Ectodermal cell (in vitro differentiated cells): ENCODE measurements around the gene KSR1.

ENCODE experiments used
- H3K27ac ChIP-seq: 2 replicates; pipeline ENCODE4 v1.7.0; 2013; ENCODE audit warnings: mild to moderate bottlenecking, low read depth, low read length; ENCODE audit not compliant: insufficient read depth, poor library complexity, severe bottlenecking
- H3K27me3 ChIP-seq: 2 replicates; pipeline ENCODE4 v1.7.0; 2013; ENCODE audit warnings: mild to moderate bottlenecking, low read length; ENCODE audit not compliant: insufficient read depth, control insufficient read depth, poor library complexity, severe bottlenecking
- H3K36me3 ChIP-seq: one replicate; pipeline ENCODE4 v1.7.0; 2013; ENCODE audit warnings: low read length; ENCODE audit not compliant: control insufficient read depth, insufficient read depth
- H3K4me1 ChIP-seq: one replicate; pipeline ENCODE4 v1.7.0; 2013; ENCODE audit warnings: low read length; ENCODE audit not compliant: control insufficient read depth, insufficient read depth
- H3K4me3 ChIP-seq: 2 replicates; pipeline ENCODE4 v1.7.0; 2013; ENCODE audit warnings: low read depth, low read length, control low read depth; ENCODE audit not compliant: insufficient read depth
- H3K9me3 ChIP-seq: 2 replicates; pipeline ENCODE4 v1.7.0; 2013; ENCODE audit warnings: mild to moderate bottlenecking, low read length, moderate library complexity; ENCODE audit not compliant: control insufficient read depth
- WGBS, 2 experiments: methylation state at CpG; one replicate each; pipeline ENCODE4 v1.1.7; 2013; ENCODE audit warnings: missing lambda C conversion rate in 2 of 2; 5-methylcytosine and 5-hydroxymethylcytosine counted together

KSR1 gene

GRCh38 chr17:27585153-27585681, 129.0 kb downstream of the KSR1 start:
- no peak overlapping the region for H3K4me3 ChIP-seq
- no peaks in the 10 kb centered on the region for H3K36me3 ChIP-seq
- no peaks in the 10 kb centered on the region for H3K4me1 ChIP-seq
- no peaks in the 10 kb centered on the region for H3K9me3 ChIP-seq
- WGBS, 2 experiments, result 92 to 95% methylated on average over 9 of the region's 9 CpGs
- no peak overlapping the region for H3K27ac ChIP-seq
- no peaks in the 10 kb centered on the region for H3K27me3 ChIP-seq

- Histone ChIP-seq H3K27ac (no peak overlapping the region), H3K4me3 (no peak overlapping the region), H3K36me3 (no peaks in the 10 kb centered on the region), H3K9me3 (no peaks in the 10 kb centered on the region), H3K4me1 (no peaks in the 10 kb centered on the region), H3K27me3 (no peaks in the 10 kb centered on the region)
- WGBS, 2 experiments, result 89 to 94% methylated on average over 5 of the region's 5 CpGs
These were observed 129.5 kb downstream of the KSR1 start for GRCh38 chr17:27585792-27586191.

GRCh38 chr17:27586203-27586721, 130.0 kb downstream of the KSR1 start:
- WGBS, 2 experiments, result 89 to 90% methylated on average over 8 of the region's 8 CpGs
- no peak overlapping the region for H3K4me3 ChIP-seq
- no peaks in the 10 kb centered on the region for H3K36me3 ChIP-seq
- H3K4me1 ChIP-seq, result no peaks in the 10 kb centered on the region
- no peaks in the 10 kb centered on the region for H3K9me3 ChIP-seq
- H3K27me3 ChIP-seq, result no peaks in the 10 kb centered on the region
- no peak overlapping the region for H3K27ac ChIP-seq

- Histone ChIP-seq H3K9me3 (no peaks in the 10 kb centered on the region), H3K4me3 (no peak overlapping the region), H3K27me3 (no peaks in the 10 kb centered on the region), H3K27ac (no peak overlapping the region), H3K36me3 (no peaks in the 10 kb centered on the region), H3K4me1 (no peaks in the 10 kb centered on the region)
- 94 to 95% methylated on average over 15 of the region's 15 CpGs for WGBS, 2 experiments
These were observed 132.1 kb downstream of the KSR1 start for GRCh38 chr17:27588354-27588753.

GRCh38 chr17:27590864-27591263, 134.6 kb downstream of the KSR1 start:
- H3K4me1 ChIP-seq, result no peaks in the 10 kb centered on the region
- H3K4me3 ChIP-seq, result no peak overlapping the region
- no peak overlapping the region for H3K27ac ChIP-seq
- H3K9me3 ChIP-seq, result no peaks in the 10 kb centered on the region
- no peaks in the 10 kb centered on the region for H3K27me3 ChIP-seq
- WGBS, 2 experiments, result 93 to 99% methylated on average over 3 of the region's 3 CpGs
- no peaks in the 10 kb centered on the region for H3K36me3 ChIP-seq

DNA sequence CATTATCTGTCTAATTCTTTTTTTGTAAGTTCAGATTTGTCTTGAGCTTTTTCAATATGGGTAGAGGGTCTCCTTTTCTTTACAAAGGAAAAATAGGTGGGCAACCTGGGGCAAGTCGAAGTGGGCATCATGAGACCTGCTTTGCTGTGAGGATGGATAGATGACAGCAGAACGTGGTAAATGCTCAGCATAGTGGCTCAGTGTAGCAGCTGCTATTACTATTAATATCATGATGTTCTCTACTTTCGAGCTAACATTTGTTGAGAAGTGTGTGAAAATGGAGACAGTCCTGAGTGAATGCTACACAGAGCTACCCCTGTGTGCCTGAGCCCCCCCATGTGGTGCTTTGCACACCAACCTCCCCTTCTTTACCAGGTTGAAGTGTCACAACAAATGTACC, 135.7 kb downstream of the KSR1 start:
- Histone ChIP-seq H3K27me3 (no peaks in the 10 kb centered on the region), H3K27ac (no peak overlapping the region), H3K4me1 (no peaks in the 10 kb centered on the region), H3K9me3 (no peaks in the 10 kb centered on the region), H3K36me3 (no peaks in the 10 kb centered on the region), H3K4me3 (no peak overlapping the region)
- 93 to 95% methylated on average over 2 to 3 of the region's 3 CpGs for WGBS, 2 experiments

DNA sequence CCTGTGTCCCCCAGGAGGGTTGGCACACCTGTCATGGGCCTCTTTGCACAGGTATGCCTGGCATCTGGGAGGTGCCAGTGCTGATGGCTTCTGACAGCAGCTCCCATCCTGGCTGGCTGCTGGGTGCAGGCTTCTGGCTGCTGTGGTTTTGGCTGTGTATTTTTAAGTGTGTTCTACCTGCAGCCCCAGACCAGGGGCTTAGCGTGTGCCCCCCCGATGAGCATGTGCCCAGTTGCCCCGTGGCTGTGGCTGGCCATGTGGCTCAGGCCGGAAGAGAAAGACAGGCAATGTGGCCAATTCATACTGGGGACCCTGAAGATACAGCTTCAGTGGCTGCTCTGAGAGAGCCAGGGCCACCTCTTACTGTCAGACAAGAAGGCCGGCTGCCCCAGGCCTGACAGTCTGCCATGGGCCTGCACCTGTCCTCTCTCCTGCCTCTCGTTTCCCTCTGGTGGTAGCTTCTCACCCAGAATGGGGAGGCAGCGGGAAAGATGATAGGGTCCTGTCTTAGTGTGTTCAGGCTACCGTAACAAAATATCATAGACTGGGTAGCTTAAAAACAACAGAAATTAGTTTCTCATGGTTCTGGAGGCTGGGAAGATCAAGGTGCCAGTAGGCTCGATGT, 137.1 kb downstream of the KSR1 start:
- H3K36me3 ChIP-seq, result no peaks in the 10 kb centered on the region
- no peaks in the 10 kb centered on the region for H3K4me1 ChIP-seq
- 92 to 94% methylated on average over 9 of the region's 9 CpGs for WGBS, 2 experiments
- H3K4me3 ChIP-seq, result no peak overlapping the region
- H3K9me3 ChIP-seq, result no peaks in the 10 kb centered on the region
- no peak overlapping the region for H3K27ac ChIP-seq
- H3K27me3 ChIP-seq, result no peaks in the 10 kb centered on the region

- Histone ChIP-seq H3K27ac (no peak overlapping the region), H3K27me3 (no peaks in the 10 kb centered on the region), H3K4me1 (no peaks in the 10 kb centered on the region), H3K4me3 (no peak overlapping the region), H3K9me3 (no peaks in the 10 kb centered on the region), H3K36me3 (no peaks in the 10 kb centered on the region)
- 91 to 95% methylated on average over 3 of the region's 3 CpGs for WGBS, 2 experiments
These were observed 137.6 kb downstream of the KSR1 start for GRCh38 chr17:27593857-27594255.

GRCh38 chr17:27595208-27595607, 139.0 kb downstream of the KSR1 start:
- no peak overlapping the region for H3K4me3 ChIP-seq
- WGBS, 2 experiments, result 94 to 97% methylated on average over 2 of the region's 2 CpGs
- H3K36me3 ChIP-seq, result no peaks in the 10 kb centered on the region
- no peaks in the 10 kb centered on the region for H3K27me3 ChIP-seq
- H3K27ac ChIP-seq, result no peak overlapping the region
- H3K4me1 ChIP-seq, result no peaks in the 10 kb centered on the region
- H3K9me3 ChIP-seq, result no peaks in the 10 kb centered on the region

DNA sequence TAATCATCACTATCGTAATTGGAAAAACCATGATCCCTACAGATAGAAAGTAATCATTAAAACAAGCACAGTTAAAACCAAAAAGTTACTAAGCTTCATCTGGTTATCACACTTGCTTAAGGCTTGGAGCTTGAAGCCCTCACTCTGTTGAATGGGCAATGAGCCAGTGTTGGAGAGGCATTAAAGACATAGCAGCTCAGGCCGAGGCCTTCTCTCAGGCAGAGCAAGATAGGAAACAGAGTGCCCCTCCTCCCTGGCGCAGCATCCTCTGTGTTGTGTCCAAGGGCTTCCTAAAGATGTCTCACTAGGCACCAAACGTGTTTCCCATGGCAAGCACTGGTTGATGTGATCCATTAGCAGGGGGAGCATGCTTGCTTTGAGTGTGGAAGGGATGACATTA, 139.8 kb downstream of the KSR1 start:
- H3K27ac ChIP-seq, result no peak overlapping the region
- no peak overlapping the region for H3K4me3 ChIP-seq
- WGBS, 2 experiments, result 89 to 91% methylated on average over 4 of the region's 4 CpGs
- no peaks in the 10 kb centered on the region for H3K9me3 ChIP-seq
- no peaks in the 10 kb centered on the region for H3K36me3 ChIP-seq
- no peaks in the 10 kb centered on the region for H3K27me3 ChIP-seq
- H3K4me1 ChIP-seq, result no peaks in the 10 kb centered on the region
